ENCODE data around the gene CDKN2C.
"Not testable (repeated sequence)": the region's sequence is repeated elsewhere in the genome, so short reads cannot be mapped to it uniquely, and the experiment has no call there.

Gene CDKN2C

GRCh38 chr1:50930965-50931737, 38.9 kb upstream of the CDKN2C start:
- H3K4me3 ChIP-seq (replicated peaks; ENCODE audit: low read depth, low read length) = no peak overlapping the region
- no peak for DNase-seq (ENCODE audit: low read depth)
- no peak for TF ChIP-seq CTCF (IDR thresholded peaks at IDR 0.05; ENCODE audit: low read length, missing control alignments)

GRCh38 chr1:50932043-50932442, 38.0 kb upstream of the CDKN2C start:
- not testable (repeated sequence) for DNase-seq (ENCODE audit: low read depth); H3K4me3 ChIP-seq (replicated peaks; ENCODE audit: low read depth, low read length)

GRCh38 chr1:50933770-50934169, 36.3 kb upstream of the CDKN2C start:
- H3K4me3 ChIP-seq (replicated peaks; ENCODE audit: low read depth, low read length); DNase-seq (ENCODE audit: low read depth): not testable (repeated sequence)

- H3K4me3 ChIP-seq (replicated peaks; ENCODE audit: low read depth, low read length) = no peak overlapping the region
- DNase-seq (ENCODE audit: low read depth) = no peak
- TF ChIP-seq CTCF (IDR thresholded peaks at IDR 0.05; ENCODE audit: low read length, missing control alignments) = no peak
These were observed 35.2 kb upstream of the CDKN2C start for GRCh38 chr1:50934838-50935237.

GRCh38 chr1:50935276-50935675, 34.8 kb upstream of the CDKN2C start:
- DNase-seq (ENCODE audit: low read depth); H3K4me3 ChIP-seq (replicated peaks; ENCODE audit: low read depth, low read length): not testable (repeated sequence)

GRCh38 chr1:50936321-50936720, 33.7 kb upstream of the CDKN2C start:
- DNase-seq (ENCODE audit: low read depth) = peak; percentile 4
- TF ChIP-seq CTCF (IDR thresholded peaks at IDR 0.05; ENCODE audit: low read length, missing control alignments) = no peak
- H3K4me3 ChIP-seq (replicated peaks; ENCODE audit: low read depth, low read length) = no peak overlapping the region

- no peak for DNase-seq (ENCODE audit: low read depth)
- no peak overlapping the region for H3K4me3 ChIP-seq (replicated peaks; ENCODE audit: low read depth, low read length)
- TF ChIP-seq CTCF (IDR thresholded peaks at IDR 0.05; ENCODE audit: low read length, missing control alignments) = no peak
These were observed 29.8 kb upstream of the CDKN2C start for GRCh38 chr1:50940291-50940690.

GRCh38 chr1:50942334-50942733, 27.7 kb upstream of the CDKN2C start:
- H3K4me3 ChIP-seq (replicated peaks; ENCODE audit: low read depth, low read length) = no peak overlapping the region

More at GRCh38 chr1:50942334-50942733, 27.7 kb upstream of the CDKN2C start:
- TF ChIP-seq CTCF (IDR thresholded peaks at IDR 0.05; ENCODE audit: low read length, missing control alignments) = no peak
- DNase-seq (ENCODE audit: low read depth) = no peak

Data from fibroblast of pulmonary artery (primary cell).